AG08395 (cell line): ENCODE results near the gene UTP18.
"Not testable (repeated sequence)": the region's sequence is repeated elsewhere in the genome, so short reads cannot be mapped to it uniquely, and the experiment has no call there.

ENCODE experiments used
- DNase-seq: peaks from one replicate; pipeline ENCODE4 v3.0.0; 2012; ENCODE audit warnings: mixed read lengths, low spot score

Gene UTP18

GRCh38 chr17:51259564-51260236 is 646 bp upstream of the UTP18 start, which contains the start of gene MBTD1:
TSS of gene MBTD1 (minus strand) at chr17:51260049. CDS start at chr17:51225161, 34,888 bp downstream.
- DNase-seq, result peak; percentile 97

- peak; percentile 48 for DNase-seq
Observed at GRCh38 chr17:51261024-51261963, 948 bp downstream of the UTP18 start.

GRCh38 chr17:51263006-51263405 is 2.7 kb downstream of the UTP18 start:
- DNase-seq, result no peak

- not testable (repeated sequence) for DNase-seq
Observed at GRCh38 chr17:51264466-51264865, 4.1 kb downstream of the UTP18 start.

GRCh38 chr17:51269991-51270390 is 9.6 kb downstream of the UTP18 start:
- DNase-seq, result no peak

- no peak for DNase-seq
Observed at GRCh38 chr17:51270636-51271035, 10.3 kb downstream of the UTP18 start.

GRCh38 chr17:51272812-51273211 is 12.5 kb downstream of the UTP18 start:
- DNase-seq, result no peak

GRCh38 chr17:51275381-51275780 is 15.0 kb downstream of the UTP18 start:
- peak; percentile 79 for DNase-seq

GRCh38 chr17:51279183-51279582 is 18.8 kb downstream of the UTP18 start:
- no peak for DNase-seq

GRCh38 chr17:51287412-51287811 is 27.1 kb downstream of the UTP18 start:
- DNase-seq, result no peak

- no peak for DNase-seq
Observed at GRCh38 chr17:51289696-51290111, 29.4 kb downstream of the UTP18 start.

- not testable (repeated sequence) for DNase-seq
Observed at GRCh38 chr17:51294338-51294737, 34.0 kb downstream of the UTP18 start.

- DNase-seq, result peak; percentile 67
Observed at GRCh38 chr17:51298508-51299371, 38.4 kb downstream of the UTP18 start.

GRCh38 chr17:51299859-51300258 is 39.5 kb downstream of the UTP18 start:
- DNase-seq, result no peak

GRCh38 chr17:51305182-51305581 is 44.8 kb downstream of the UTP18 start:
- no peak for DNase-seq

- not testable (repeated sequence) for DNase-seq
Observed at GRCh38 chr17:51312003-51312402, 51.7 kb downstream of the UTP18 start.

GRCh38 chr17:51319186-51319585 is 58.8 kb downstream of the UTP18 start:
- DNase-seq, result no peak

GRCh38 chr17:51322390-51323029 is 62.2 kb downstream of the UTP18 start:
- no peak for DNase-seq

- DNase-seq, result no peak
Observed at GRCh38 chr17:51325471-51325870, 65.1 kb downstream of the UTP18 start.

GRCh38 chr17:51330861-51331503 is 70.6 kb downstream of the UTP18 start:
- not testable (repeated sequence) for DNase-seq

GRCh38 chr17:51335006-51335590 is 74.8 kb downstream of the UTP18 start:
- no peak for DNase-seq
